ENCODE results near the gene COL8A1.
"Not testable (repeated sequence)": the region's sequence is repeated elsewhere in the genome, so short reads cannot be mapped to it uniquely, and the experiment has no call there.

COL8A1 gene

GRCh38 chr3:99710094-99710493 is 71.7 kb downstream of the COL8A1 start:
- DNase-seq (ENCODE audit: low spot score), result no peak

GRCh38 chr3:99711351-99711750 is 73.0 kb downstream of the COL8A1 start:
- no peak for DNase-seq (ENCODE audit: low spot score)

- no peak for DNase-seq (ENCODE audit: low spot score)
These were observed 74.0 kb downstream of the COL8A1 start for GRCh38 chr3:99712291-99712954.

- DNase-seq (ENCODE audit: low spot score), result no peak
These were observed 75.0 kb downstream of the COL8A1 start for GRCh38 chr3:99713440-99713839.

- no peak for DNase-seq (ENCODE audit: low spot score)
These were observed 75.8 kb downstream of the COL8A1 start for GRCh38 chr3:99714146-99714545.

GRCh38 chr3:99714575-99714974 is 76.2 kb downstream of the COL8A1 start:
- no peak for DNase-seq (ENCODE audit: low spot score)

- DNase-seq (ENCODE audit: low spot score), result no peak
These were observed 78.1 kb downstream of the COL8A1 start for GRCh38 chr3:99716463-99716995.

GRCh38 chr3:99720985-99721632 is 82.7 kb downstream of the COL8A1 start:
- no peak for DNase-seq (ENCODE audit: low spot score)

GRCh38 chr3:99721633-99722007 is 83.2 kb downstream of the COL8A1 start:
- DNase-seq (ENCODE audit: low spot score), result no peak

- DNase-seq (ENCODE audit: low spot score), result no peak
These were observed 85.9 kb downstream of the COL8A1 start for GRCh38 chr3:99724276-99724675.

- no peak for DNase-seq (ENCODE audit: low spot score)
These were observed 92.5 kb downstream of the COL8A1 start for GRCh38 chr3:99730870-99731269.

GRCh38 chr3:99731499-99731898 is 93.1 kb downstream of the COL8A1 start:
- no peak for DNase-seq (ENCODE audit: low spot score)

GRCh38 chr3:99740371-99740770 is 102.0 kb downstream of the COL8A1 start:
- not testable (repeated sequence) for DNase-seq (ENCODE audit: low spot score)

- no peak for DNase-seq (ENCODE audit: low spot score)
These were observed 103.2 kb downstream of the COL8A1 start for GRCh38 chr3:99741588-99741987.

- DNase-seq (ENCODE audit: low spot score), result no peak
These were observed 109.5 kb downstream of the COL8A1 start for GRCh38 chr3:99747915-99748314.

- DNase-seq (ENCODE audit: low spot score), result no peak
These were observed 113.3 kb downstream of the COL8A1 start for GRCh38 chr3:99751649-99752048.

- DNase-seq (ENCODE audit: low spot score), result peak; percentile 10
These were observed 115.0 kb downstream of the COL8A1 start for GRCh38 chr3:99753268-99753975.

- DNase-seq (ENCODE audit: low spot score), result no peak
These were observed 117.4 kb downstream of the COL8A1 start for GRCh38 chr3:99755831-99756230.

GRCh38 chr3:99757966-99758365 is 119.6 kb downstream of the COL8A1 start:
- DNase-seq (ENCODE audit: low spot score), result no peak

GRCh38 chr3:99758502-99759177 is 120.2 kb downstream of the COL8A1 start:
- no peak for DNase-seq (ENCODE audit: low spot score)

- no peak for DNase-seq (ENCODE audit: low spot score)
These were observed 121.6 kb downstream of the COL8A1 start for GRCh38 chr3:99760031-99760430.

- DNase-seq (ENCODE audit: low spot score), result no peak
These were observed 122.2 kb downstream of the COL8A1 start for GRCh38 chr3:99760629-99761028.
